Effector memory CD8-positive, alpha-beta T cell (primary cell): ENCODE measurements around the gene CNTN2.

Experiments
- ATAC-seq: fragments of 150-1000 bp; cut with Tn5 transposase; replicated peaks from 2 replicates; pipeline ENCODE4 v1.10.0; 2021; ENCODE audit warnings: mild to moderate bottlenecking, moderate library complexity
- DNase-seq, 3 experiments: peaks; one replicate each; pipeline ENCODE4 v3.0.0; 2021
- H3K27ac Mint-ChIP-seq, 2 donors: one replicate each; pipeline ENCODE4 v1.8.0; 2022; ENCODE audit warnings: mild to moderate bottlenecking in 2 of 2, mixed read lengths in 2 of 2, moderate library complexity in 2 of 2
- H3K27me3 Mint-ChIP-seq, 2 donors: one replicate each; pipeline ENCODE4 v1.8.0; 2022; ENCODE audit warnings: mixed read lengths in 2 of 2
- H3K36me3 Mint-ChIP-seq: one replicate; pipeline ENCODE4 v1.8.0; 2022; ENCODE audit warnings: mild to moderate bottlenecking, moderate library complexity, mixed read lengths; ENCODE audit not compliant: insufficient read depth
- H3K4me1 Mint-ChIP-seq, 2 donors: one replicate each; pipeline ENCODE4 v1.8.0; 2022; ENCODE audit warnings: low read depth in 2 of 2, mixed read lengths in 2 of 2
- H3K4me3 Mint-ChIP-seq, 2 donors: one replicate each; pipeline ENCODE4 v1.8.0; 2022; ENCODE audit warnings: mild to moderate bottlenecking in 2 of 2, mixed read lengths in 2 of 2, moderate library complexity in 2 of 2
- H3K9me3 Mint-ChIP-seq, 2 donors: one replicate each; pipeline ENCODE4 v1.8.0; 2022; ENCODE audit warnings: mixed read lengths in 2 of 2

CNTN2 gene

DNA sequence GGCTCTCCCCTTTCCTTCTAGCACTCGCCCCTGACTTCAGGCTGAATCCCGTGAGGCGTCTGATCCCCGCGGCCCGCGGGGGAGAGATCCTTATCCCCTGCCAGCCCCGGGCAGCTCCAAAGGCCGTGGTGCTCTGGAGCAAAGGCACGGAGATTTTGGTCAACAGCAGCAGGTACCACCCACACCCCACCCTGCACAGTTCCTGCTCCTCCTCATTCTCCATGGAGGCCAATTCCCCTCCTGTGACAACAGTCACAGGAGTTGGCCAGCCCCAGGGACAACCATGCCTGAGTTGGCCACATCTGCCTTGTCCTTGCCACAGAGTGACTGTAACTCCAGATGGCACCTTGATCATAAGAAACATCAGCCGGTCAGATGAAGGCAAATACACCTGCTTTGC, 21.3 kb downstream of the CNTN2 start:
- no peaks in the 10 kb centered on the region for H3K27me3 Mint-ChIP-seq
- DNase-seq = no peak
- no peaks in the 10 kb centered on the region for H3K36me3 Mint-ChIP-seq
- no peaks in the 10 kb centered on the region for H3K4me1 Mint-ChIP-seq
- H3K27ac Mint-ChIP-seq = no peak overlapping the region
- no peak overlapping the region for H3K4me3 Mint-ChIP-seq
- no peak for ATAC-seq
- no peaks in the 10 kb centered on the region for H3K9me3 Mint-ChIP-seq

DNA sequence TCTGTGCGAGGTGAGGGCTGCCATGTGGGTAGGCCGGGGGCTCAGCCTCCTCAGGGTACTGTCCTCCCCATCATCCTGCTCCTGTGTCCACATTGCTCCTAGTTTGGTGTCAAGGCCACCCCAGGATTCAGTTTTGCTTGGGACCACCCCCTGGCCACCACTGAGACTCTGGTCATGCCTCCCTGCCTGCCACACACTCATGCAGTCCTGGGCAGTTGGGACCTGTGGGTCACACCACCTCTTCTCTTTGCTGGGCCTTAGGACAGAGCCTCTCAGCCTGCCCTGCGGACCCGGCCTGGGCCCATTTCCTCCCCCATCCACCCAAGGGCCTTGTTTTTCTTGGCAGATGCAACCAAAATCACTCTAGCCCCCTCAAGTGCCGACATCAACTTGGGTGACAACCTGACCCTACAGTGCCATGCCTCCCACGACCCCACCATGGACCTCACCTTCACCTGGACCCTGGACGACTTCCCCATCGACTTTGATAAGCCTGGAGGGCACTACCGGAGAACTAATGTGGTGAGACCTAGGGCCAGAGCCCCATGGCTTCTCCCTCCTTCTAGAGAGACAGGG, 21.8 kb downstream of the CNTN2 start:
- no peak overlapping the region for H3K4me3 Mint-ChIP-seq
- ATAC-seq = no peak
- no peaks in the 10 kb centered on the region for H3K36me3 Mint-ChIP-seq
- H3K9me3 Mint-ChIP-seq = no peaks in the 10 kb centered on the region
- no peaks in the 10 kb centered on the region for H3K27me3 Mint-ChIP-seq
- no peak overlapping the region for H3K27ac Mint-ChIP-seq
- H3K4me1 Mint-ChIP-seq = no peaks in the 10 kb centered on the region
- no peak for DNase-seq

DNA sequence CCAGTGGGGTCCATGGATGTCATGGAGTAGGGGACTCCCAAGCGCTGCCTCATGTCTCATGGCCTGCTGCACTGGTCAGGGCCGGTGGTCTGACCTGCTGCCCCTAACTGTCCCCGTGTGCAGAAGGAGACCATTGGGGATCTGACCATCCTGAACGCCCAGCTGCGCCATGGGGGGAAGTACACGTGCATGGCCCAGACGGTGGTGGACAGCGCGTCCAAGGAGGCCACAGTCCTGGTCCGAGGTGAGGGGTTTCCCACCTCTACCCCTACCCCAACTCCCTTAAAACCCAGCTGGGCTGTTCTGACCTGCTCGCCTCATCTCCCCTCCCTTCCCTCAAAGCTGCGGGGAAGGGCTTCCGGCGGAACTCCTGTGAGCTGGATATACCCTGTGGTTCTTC, 22.7 kb downstream of the CNTN2 start:
- Mint-ChIP-seq H3K4me1 (no peaks in the 10 kb centered on the region), H3K27me3 (no peaks in the 10 kb centered on the region), H3K4me3 (no peak overlapping the region), H3K36me3 (no peaks in the 10 kb centered on the region), H3K9me3 (no peaks in the 10 kb centered on the region), H3K27ac (no peak overlapping the region)
- ATAC-seq (no peak), DNase-seq (no peak)

DNA sequence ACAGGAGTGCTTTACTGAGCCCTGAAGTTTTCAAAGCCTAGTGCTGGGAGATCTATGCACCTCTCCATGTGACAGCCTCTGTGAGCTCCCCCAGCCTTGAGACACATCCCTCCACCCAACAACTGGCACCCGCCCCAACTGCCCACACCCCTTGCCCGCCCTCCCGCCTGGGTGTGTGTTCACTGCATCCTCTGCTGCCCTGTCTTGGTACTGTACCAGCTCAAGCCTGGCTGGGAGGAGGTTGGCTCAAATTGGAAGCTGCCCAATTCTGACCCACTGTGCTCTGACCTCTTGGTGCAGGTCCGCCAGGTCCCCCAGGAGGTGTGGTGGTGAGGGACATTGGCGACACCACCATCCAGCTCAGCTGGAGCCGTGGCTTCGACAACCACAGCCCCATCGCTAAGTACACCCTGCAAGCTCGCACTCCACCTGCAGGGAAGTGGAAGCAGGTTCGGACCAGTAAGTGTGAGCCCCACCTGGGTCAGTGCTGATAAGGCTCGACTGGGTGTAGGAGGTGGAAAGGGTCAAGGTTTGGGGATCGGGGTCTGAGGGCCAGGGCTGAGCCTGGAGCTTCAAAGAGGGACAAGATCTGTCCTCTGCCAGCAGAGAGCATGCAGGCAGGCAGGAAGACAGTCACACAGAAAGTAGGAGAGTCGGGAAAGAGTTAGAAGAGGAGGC, 23.3 kb downstream of the CNTN2 start:
- no peak overlapping the region for H3K4me3 Mint-ChIP-seq
- no peaks in the 10 kb centered on the region for H3K9me3 Mint-ChIP-seq
- H3K4me1 Mint-ChIP-seq = no peaks in the 10 kb centered on the region
- ATAC-seq (no peak), DNase-seq (no peak)
- H3K27me3 Mint-ChIP-seq = no peaks in the 10 kb centered on the region
- H3K36me3 Mint-ChIP-seq = no peaks in the 10 kb centered on the region
- H3K27ac Mint-ChIP-seq = no peak overlapping the region

DNA sequence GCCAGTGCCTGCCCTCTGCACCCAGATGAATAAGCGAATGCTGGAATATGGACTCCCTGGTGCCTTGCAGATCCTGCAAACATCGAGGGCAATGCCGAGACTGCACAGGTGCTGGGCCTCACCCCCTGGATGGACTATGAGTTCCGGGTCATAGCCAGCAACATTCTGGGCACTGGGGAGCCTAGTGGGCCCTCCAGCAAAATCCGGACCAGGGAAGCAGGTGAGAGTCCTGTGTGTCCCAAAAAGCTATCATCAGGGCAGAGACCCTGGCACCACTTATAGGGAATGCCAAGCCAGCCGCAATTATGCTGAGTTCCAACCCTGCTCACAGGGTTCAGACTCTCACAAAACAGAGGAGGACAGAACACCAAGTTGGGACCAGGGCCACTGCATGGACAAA, 24.0 kb downstream of the CNTN2 start:
- no peak for DNase-seq
- no peaks in the 10 kb centered on the region for H3K27me3 Mint-ChIP-seq
- H3K36me3 Mint-ChIP-seq = no peaks in the 10 kb centered on the region
- H3K4me1 Mint-ChIP-seq = no peaks in the 10 kb centered on the region
- no peaks in the 10 kb centered on the region for H3K9me3 Mint-ChIP-seq
- H3K4me3 Mint-ChIP-seq = no peak overlapping the region
- no peak overlapping the region for H3K27ac Mint-ChIP-seq
- ATAC-seq = no peak

DNA sequence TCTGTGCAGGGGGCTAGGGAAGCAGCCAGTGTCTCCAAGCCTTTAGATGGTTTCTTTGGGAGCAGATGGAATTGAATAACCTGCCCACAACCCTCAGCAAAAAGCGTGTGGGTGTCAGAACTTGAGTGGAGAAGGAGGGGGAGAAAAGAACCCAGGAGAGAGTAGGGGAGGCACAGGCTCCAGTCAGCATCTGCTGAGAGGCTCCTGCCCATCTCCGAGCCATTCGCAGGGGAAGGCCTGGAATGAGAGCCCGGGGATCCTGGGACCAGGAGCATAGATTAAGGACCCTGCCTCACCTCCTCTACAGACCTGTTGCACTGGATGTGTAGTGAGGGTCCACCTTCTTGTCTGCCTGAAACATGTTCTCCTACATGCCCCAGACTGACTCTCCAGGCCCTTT, 25.0 kb downstream of the CNTN2 start:
- Mint-ChIP-seq H3K4me3 (no peak overlapping the region), H3K36me3 (no peaks in the 10 kb centered on the region), H3K9me3 (no peaks in the 10 kb centered on the region), H3K27me3 (no peaks in the 10 kb centered on the region), H3K4me1 (no peaks in the 10 kb centered on the region), H3K27ac (no peak overlapping the region)
- ATAC-seq (no peak), DNase-seq (no peak)

DNA sequence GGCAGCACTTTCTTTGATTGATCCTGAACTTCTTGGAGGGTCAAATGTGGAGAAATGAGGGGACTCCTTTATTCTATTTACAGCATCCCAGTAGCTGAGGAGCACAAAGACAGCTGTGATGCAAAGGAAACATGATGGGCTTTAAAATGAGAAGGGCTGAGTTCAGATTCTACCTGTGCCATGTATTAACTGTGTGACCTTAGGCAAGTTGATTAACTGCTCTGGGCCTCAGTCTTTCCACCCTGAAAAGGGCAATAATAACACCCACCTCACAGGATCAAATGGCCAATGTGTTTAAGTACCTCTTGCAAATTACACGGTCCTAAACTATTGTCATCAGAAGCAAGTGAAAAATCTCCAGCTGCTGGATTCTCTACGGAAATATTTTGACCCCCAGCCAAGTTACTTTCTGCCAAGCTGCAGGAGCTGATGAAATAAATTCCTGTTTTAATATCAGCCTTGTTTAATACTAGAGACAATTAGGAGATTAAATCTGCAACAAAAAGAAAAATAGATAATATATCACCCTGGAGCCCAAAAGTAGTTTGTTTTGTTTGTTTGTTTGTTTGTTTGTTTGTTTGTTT, 25.5 kb downstream of the CNTN2 start:
- no peak for DNase-seq
- no peak for ATAC-seq
- no peak overlapping the region for H3K27ac Mint-ChIP-seq
- no peaks in the 10 kb centered on the region for H3K27me3 Mint-ChIP-seq
- H3K4me3 Mint-ChIP-seq = no peak overlapping the region
- H3K36me3 Mint-ChIP-seq = no peaks in the 10 kb centered on the region
- no peaks in the 10 kb centered on the region for H3K9me3 Mint-ChIP-seq
- no peaks in the 10 kb centered on the region for H3K4me1 Mint-ChIP-seq

DNA sequence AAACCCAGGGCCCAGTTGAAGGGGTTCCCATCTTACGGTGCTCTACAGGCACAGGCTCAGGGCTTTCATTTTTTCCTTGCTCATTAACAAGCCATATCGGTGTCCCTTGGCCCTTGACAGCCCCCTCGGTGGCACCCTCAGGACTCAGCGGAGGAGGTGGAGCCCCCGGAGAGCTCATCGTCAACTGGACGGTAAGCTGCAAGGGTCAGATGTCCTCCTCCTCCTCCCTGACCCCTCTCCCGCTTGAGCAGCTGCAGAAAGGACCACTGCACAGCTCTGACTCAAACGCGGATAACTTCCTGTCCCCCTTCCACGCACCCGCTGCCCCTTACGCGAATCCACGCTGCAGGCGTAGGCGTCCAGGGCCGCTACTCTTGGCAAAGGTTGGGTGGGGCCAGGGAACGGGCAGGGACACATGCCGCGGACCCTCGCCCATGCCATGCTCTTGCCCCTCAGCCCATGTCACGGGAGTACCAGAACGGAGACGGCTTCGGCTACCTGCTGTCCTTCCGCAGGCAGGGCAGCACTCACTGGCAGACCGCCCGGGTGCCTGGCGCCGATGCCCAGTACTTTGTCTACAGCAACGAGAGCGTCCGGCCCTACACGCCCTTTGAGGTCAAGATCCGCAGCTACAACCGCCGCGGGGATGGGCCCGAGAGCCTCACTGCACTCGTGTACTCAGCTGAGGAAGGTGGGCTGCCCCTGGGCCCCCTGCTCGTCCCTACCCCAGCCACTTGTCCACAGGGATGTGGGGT, 26.5 kb downstream of the CNTN2 start:
- DNase-seq (no peak), ATAC-seq (no peak)
- Mint-ChIP-seq H3K9me3 (no peaks in the 10 kb centered on the region), H3K27me3 (no peaks in the 10 kb centered on the region), H3K4me1 (no peaks in the 10 kb centered on the region), H3K4me3 (no peak overlapping the region), H3K27ac (no peak overlapping the region), H3K36me3 (no peaks in the 10 kb centered on the region)

DNA sequence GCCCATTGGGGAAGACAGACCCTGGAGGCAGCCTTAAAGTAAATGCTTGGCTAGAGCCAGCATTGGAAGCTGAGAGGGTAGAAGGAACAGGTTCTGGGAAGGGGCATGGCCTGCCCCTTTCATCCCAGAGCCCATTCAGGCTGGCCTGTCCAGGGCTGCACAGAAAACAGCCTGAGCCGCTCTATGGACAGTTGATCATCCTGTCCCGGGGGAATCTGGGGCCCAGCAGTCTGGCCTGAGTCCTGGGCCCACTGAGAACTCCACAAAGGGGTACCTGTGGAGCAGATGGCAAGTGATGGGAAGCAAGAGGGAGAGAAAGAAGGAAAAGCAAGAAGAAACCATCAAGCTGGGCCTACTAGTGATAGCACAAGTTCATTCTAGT, 28.0 kb downstream of the CNTN2 start:
- Mint-ChIP-seq H3K27ac (no peak overlapping the region), H3K36me3 (no peaks in the 10 kb centered on the region), H3K4me1 (no peaks in the 10 kb centered on the region), H3K27me3 (no peaks in the 10 kb centered on the region), H3K9me3 (no peaks in the 10 kb centered on the region), H3K4me3 (no peak overlapping the region)
- ATAC-seq = no peak
- DNase-seq = no peak

DNA sequence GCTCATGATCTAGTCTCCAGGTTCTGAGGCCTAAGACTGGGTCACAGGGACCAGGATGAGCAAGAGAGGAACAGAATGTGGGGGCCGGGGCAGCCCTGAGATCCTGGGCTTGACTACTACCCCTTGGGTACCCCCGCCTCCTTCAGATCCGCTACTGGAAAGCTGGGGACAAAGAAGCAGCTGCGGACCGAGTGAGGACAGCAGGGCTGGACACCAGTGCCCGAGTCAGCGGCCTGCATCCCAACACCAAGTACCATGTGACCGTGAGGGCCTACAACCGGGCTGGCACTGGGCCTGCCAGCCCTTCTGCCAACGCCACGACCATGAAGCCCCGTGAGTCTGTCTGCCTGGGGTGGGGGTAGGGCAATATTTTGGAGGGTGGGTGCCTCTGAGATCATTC, 28.8 kb downstream of the CNTN2 start:
- H3K9me3 Mint-ChIP-seq = no peaks in the 10 kb centered on the region
- DNase-seq (no peak), ATAC-seq (no peak)
- H3K36me3 Mint-ChIP-seq = no peaks in the 10 kb centered on the region
- no peak overlapping the region for H3K4me3 Mint-ChIP-seq
- no peak overlapping the region for H3K27ac Mint-ChIP-seq
- H3K27me3 Mint-ChIP-seq = no peaks in the 10 kb centered on the region
- no peaks in the 10 kb centered on the region for H3K4me1 Mint-ChIP-seq

DNA sequence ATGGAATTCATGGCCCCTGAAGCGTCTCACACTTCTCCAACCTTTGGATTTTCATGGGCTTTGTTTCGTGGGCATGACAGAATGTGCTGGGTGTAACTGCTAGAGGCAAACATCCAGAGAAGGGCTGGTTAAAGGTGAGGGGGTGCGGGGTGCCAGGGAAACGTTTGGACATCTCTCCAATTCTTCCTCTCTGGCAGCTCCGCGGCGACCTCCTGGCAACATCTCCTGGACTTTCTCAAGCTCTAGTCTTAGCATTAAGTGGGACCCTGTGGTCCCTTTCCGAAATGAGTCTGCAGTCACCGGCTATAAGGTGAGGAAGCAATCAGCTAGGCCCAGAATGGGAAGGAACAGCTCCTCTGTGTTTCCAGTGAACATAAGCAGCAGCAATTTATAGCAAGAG, 29.3 kb downstream of the CNTN2 start:
- DNase-seq (no peak), ATAC-seq (no peak)
- no peaks in the 10 kb centered on the region for H3K36me3 Mint-ChIP-seq
- H3K4me1 Mint-ChIP-seq = no peaks in the 10 kb centered on the region
- H3K27ac Mint-ChIP-seq = no peak overlapping the region
- H3K4me3 Mint-ChIP-seq = no peak overlapping the region
- no peaks in the 10 kb centered on the region for H3K9me3 Mint-ChIP-seq
- H3K27me3 Mint-ChIP-seq = no peaks in the 10 kb centered on the region

DNA sequence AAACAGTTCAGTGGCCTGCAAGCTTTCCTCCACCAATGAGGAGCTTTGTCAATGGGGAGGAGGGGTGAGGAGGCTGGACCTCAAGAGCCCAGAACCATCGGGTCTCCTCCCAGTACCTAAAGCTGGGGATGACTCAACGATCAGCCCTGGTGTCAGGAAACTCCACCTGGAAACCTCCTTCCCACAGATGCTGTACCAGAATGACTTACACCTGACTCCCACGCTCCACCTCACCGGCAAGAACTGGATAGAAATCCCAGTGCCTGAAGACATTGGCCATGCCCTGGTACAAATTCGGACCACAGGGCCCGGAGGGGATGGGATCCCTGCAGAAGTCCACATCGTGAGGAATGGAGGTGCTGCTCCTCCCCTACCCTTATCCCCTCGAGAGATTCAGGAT, 29.9 kb downstream of the CNTN2 start:
- Mint-ChIP-seq H3K27ac (no peak overlapping the region), H3K4me3 (no peak overlapping the region), H3K36me3 (no peaks in the 10 kb centered on the region), H3K27me3 (no peaks in the 10 kb centered on the region), H3K9me3 (no peaks in the 10 kb centered on the region), H3K4me1 (no peaks in the 10 kb centered on the region)
- DNase-seq (no peak), ATAC-seq (no peak)

DNA sequence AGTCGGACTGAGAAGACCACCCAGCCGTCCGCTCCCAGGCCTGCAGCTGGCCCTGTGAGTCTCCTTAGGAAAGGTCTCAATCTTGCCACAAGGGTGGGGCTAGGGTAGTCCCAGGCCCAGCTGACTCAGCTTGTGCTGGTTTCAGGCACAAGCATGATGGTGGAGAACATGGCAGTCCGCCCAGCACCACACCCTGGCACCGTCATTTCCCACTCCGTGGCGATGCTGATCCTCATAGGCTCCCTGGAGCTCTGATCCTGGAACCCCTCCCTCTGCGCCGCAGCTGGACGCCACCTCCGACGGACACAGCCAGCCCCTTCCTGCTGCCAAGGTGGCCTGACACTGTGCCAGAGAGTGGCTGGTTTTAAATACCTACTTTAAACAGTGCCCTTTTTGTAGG, 30.5 kb downstream of the CNTN2 start:
- H3K9me3 Mint-ChIP-seq = no peaks in the 10 kb centered on the region
- H3K27me3 Mint-ChIP-seq = no peaks in the 10 kb centered on the region
- no peak for ATAC-seq
- DNase-seq = no peak
- H3K27ac Mint-ChIP-seq = no peak overlapping the region
- no peaks in the 10 kb centered on the region for H3K36me3 Mint-ChIP-seq
- no peaks in the 10 kb centered on the region for H3K4me1 Mint-ChIP-seq
- H3K4me3 Mint-ChIP-seq = no peak overlapping the region

DNA sequence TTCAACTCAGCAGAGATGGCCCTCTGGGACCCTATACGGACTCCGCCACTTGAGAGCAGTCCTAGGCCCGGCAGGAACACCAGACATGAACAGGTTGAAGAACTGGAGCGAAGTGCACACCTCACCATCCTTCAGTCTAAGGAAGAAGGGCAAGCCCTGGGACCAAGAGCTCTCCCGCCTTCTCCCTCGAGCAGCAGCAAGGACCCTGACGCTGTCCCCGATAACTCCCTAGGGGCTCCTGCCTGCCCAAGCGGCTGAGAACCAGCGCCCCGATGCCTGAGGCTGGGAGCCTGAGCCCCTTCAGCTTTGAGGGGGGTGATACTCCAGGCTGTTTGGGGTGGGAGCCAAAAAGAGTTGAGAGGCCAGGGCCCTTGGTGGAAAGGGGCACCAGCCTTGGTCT, 31.1 kb downstream of the CNTN2 start:
- H3K36me3 Mint-ChIP-seq = no peaks in the 10 kb centered on the region
- DNase-seq = no peak
- H3K4me1 Mint-ChIP-seq = no peaks in the 10 kb centered on the region
- H3K27me3 Mint-ChIP-seq = no peaks in the 10 kb centered on the region
- H3K27ac Mint-ChIP-seq = no peak overlapping the region
- H3K9me3 Mint-ChIP-seq = no peaks in the 10 kb centered on the region
- no peak overlapping the region for H3K4me3 Mint-ChIP-seq
- ATAC-seq = no peak
